ENCODE measurements around the gene CADM1. TPM values are rescaled to one million over a fixed set of nuclear protein-coding genes. Genes with fewer than 3 reads are reported as not detected.

CADM1 gene
- total and polyA plus RNA-seq, 2 experiments from 2014 or later: 16.5 to 18.0 TPM

- DNase-seq (ENCODE audit: low spot score) (no peak), ATAC-seq (peak; percentile 31; the same call in 1 of the 3 replicates)
- H3K4me2 ChIP-seq: no peak overlapping the region
- no peaks in the 10 kb centered on the region for H3K4me1 ChIP-seq (ENCODE audit: insufficient read depth)
- Mint-ChIP-seq H3K27ac (no peak overlapping the region), H3K9me3 (no peaks in the 10 kb centered on the region), H3K4me3 (no peak overlapping the region), H3K4me1 (peaks cover 13% of the 10 kb centered on the region; the same call in 2 of the 3 replicates), H3K36me3 (ENCODE audit: low read depth) (no peaks in the 10 kb centered on the region), H3K27me3 (ENCODE audit: insufficient read depth, low read depth, poor library complexity) (no peaks in the 10 kb centered on the region)
- H3K9me2 ChIP-seq (ENCODE audit: insufficient read depth): no peaks in the 10 kb centered on the region
- no peak for TF ChIP-seq ZNF462 (CRISPR knock-in tag; IDR thresholded peaks at IDR 0.05)
- TF ChIP-seq REST (IDR thresholded peaks at IDR 0.05; ENCODE audit: unreplicated experiment): no peak
- TF ChIP-seq EZH2 (IDR thresholded peaks at IDR 0.05; ENCODE audit: low read depth, unreplicated experiment): no peak
- TF ChIP-seq ETS1 (IDR thresholded peaks at IDR 0.05): no peak
- no peak for TF ChIP-seq ZNF114 (CRISPR knock-in tag; IDR thresholded peaks at IDR 0.05)
- TF ChIP-seq STAT1 (IDR thresholded peaks at IDR 0.05; ENCODE audit: unreplicated experiment): no peak
- H3K4me3 ChIP-seq: no peak overlapping the region
- no peaks in the 10 kb centered on the region for H4K20me1 ChIP-seq (replicated peaks; ENCODE audit: insufficient read depth)
- no peaks in the 10 kb centered on the region for H3F3A ChIP-seq (replicated peaks; ENCODE audit: low read depth)
- H2AFZ ChIP-seq: no peak overlapping the region
- no peaks in the 10 kb centered on the region for H3K79me2 ChIP-seq (replicated peaks; ENCODE audit: insufficient read depth)
- no peak overlapping the region for H3K27ac ChIP-seq (ENCODE audit: low read depth)
- no peaks in the 10 kb centered on the region for H3K36me3 ChIP-seq (ENCODE audit: insufficient read depth)
- H3K27me3 ChIP-seq (ENCODE audit: insufficient read depth): no peaks in the 10 kb centered on the region
Observed at GRCh38 chr11:115241899-115242298, 262.3 kb downstream of the CADM1 start.
